ENCODE results near the gene TIMP2.

DNA sequence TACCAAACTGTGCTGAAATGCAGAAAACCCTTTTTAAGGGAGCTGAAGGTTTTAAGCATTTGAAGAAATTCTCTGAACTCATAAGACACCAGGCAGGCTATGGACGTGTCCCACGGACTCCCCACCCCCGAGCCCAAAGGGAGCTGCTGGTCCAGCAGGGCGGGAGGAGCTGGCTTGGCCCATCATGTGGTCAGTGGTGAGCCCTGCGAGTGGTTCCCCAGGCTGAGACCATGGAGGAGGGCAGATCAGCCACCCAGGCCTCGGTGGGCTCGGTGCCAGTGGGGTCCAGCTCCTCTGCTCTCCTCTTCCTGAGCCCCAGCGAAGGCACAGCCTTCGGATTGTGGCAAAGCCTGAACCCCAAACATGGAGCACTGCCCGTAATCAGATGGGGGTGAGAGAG, 27.5 kb upstream of the TIMP2 start:
- TF ChIP-seq, protein P1, sequence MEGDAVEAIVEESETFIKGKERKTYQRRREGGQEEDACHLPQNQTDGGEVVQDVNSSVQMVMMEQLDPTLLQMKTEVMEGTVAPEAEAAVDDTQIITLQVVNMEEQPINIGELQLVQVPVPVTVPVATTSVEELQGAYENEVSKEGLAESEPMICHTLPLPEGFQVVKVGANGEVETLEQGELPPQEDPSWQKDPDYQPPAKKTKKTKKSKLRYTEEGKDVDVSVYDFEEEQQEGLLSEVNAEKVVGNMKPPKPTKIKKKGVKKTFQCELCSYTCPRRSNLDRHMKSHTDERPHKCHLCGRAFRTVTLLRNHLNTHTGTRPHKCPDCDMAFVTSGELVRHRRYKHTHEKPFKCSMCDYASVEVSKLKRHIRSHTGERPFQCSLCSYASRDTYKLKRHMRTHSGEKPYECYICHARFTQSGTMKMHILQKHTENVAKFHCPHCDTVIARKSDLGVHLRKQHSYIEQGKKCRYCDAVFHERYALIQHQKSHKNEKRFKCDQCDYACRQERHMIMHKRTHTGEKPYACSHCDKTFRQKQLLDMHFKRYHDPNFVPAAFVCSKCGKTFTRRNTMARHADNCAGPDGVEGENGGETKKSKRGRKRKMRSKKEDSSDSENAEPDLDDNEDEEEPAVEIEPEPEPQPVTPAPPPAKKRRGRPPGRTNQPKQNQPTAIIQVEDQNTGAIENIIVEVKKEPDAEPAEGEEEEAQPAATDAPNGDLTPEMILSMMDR (IDR thresholded peaks at IDR 0.05; ENCODE audit: poor library complexity) = no peak
- TF ChIP-seq EZH2 (IDR thresholded peaks at IDR 0.05; ENCODE audit: borderline replicate concordance) = no peak
